ENCODE data around the gene UROC1. TPM values are rescaled to one million over a fixed set of nuclear protein-coding genes. Genes with fewer than 3 reads are reported as not detected.

UROC1 gene
- total and polyA plus RNA-seq, 8 donors: not detected

DNA sequence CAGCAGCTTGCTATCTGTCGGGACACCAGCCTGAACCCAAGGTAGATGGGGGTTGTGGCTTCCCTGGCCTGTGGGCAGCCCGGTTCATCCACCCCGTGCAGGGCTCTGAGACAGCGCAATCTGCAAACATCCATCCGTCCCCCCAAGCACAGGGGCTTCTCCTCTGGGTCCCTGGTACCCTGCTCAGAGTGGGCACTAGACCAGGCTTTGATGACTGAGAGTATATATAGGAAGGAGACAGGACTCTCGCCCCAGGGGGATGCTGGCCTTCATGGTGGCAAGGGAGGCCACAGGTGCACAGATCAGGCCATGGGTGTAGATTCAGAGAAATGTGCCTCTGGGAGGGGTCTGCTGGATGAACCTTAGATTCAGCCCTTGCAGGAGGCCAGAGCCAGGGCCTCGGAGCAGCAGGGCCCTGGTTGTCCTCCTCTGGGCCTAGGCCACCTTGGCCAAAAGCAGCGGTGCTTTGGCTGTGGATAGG, 82.6 kb downstream of the UROC1 start:
- peaks cover 37 to 73% (median 63%) of the 10 kb centered on the region in 4 donors for H3K36me3 ChIP-seq
- TF ChIP-seq, protein P1, sequence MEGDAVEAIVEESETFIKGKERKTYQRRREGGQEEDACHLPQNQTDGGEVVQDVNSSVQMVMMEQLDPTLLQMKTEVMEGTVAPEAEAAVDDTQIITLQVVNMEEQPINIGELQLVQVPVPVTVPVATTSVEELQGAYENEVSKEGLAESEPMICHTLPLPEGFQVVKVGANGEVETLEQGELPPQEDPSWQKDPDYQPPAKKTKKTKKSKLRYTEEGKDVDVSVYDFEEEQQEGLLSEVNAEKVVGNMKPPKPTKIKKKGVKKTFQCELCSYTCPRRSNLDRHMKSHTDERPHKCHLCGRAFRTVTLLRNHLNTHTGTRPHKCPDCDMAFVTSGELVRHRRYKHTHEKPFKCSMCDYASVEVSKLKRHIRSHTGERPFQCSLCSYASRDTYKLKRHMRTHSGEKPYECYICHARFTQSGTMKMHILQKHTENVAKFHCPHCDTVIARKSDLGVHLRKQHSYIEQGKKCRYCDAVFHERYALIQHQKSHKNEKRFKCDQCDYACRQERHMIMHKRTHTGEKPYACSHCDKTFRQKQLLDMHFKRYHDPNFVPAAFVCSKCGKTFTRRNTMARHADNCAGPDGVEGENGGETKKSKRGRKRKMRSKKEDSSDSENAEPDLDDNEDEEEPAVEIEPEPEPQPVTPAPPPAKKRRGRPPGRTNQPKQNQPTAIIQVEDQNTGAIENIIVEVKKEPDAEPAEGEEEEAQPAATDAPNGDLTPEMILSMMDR (IDR thresholded peaks at IDR 0.05): no peak
- TF ChIP-seq EP300 (IDR thresholded peaks at IDR 0.05) (no peak), POLR2AphosphoS5 (IDR thresholded peaks at IDR 0.05) (no peak), POLR2A (IDR thresholded peaks at IDR 0.05) (no peak)
- 88 to 94% (median 90%) methylated on average over 3 to 8 of the region's 8 CpGs for WGBS, 5 donors

DNA sequence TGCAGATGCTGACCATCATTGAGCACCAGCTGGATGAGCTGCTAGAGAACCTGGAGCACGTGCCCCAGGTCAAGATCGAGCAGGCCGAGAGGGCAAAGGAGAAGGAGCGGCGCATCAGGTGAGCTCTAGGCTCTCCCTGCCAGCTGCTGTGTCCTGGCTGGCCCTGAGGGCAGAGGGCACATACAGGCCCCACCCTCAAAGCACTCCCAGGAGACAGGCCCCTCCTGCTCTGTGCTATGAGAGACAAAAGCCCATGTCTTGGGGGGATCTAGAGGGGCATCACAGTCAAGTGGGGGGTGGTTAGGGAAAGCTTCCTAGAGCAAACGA, 83.3 kb downstream of the UROC1 start:
- peak in 1 of 2 donors; percentile 20 for DNase-seq
- 87 to 95% (median 90%) methylated on average over 2 to 6 of the region's 6 CpGs for WGBS, 5 donors
- Histone ChIP-seq H3K36me3 (peaks cover 29 to 66% (median 55%) of the 10 kb centered on the region in 4 donors), H3K9me3 (peaks cover 0 to 3% (median 0%) of the 10 kb centered on the region in 4 donors), H3K27me3 (no peaks in the 10 kb centered on the region), H3K27ac (no peak overlapping the region), H3K4me3 (no peak overlapping the region), H3K4me1 (no peaks in the 10 kb centered on the region)
- TF ChIP-seq EP300 (IDR thresholded peaks at IDR 0.05) (no peak), POLR2A (IDR thresholded peaks at IDR 0.05) (no peak)
- intact Hi-C loops (cut with DNase I; ENCODE audit: low total_unique reads): no loop called here

More for the DNA sequence above, 82.6 kb downstream of the UROC1 start:
- Histone ChIP-seq H3K4me3 (no peak overlapping the region), H3K4me1 (no peaks in the 10 kb centered on the region), H3K27me3 (no peaks in the 10 kb centered on the region), H3K9me3 (peaks cover 0 to 3% (median 0%) of the 10 kb centered on the region in 4 donors), H3K27ac (no peak overlapping the region)
- intact Hi-C loops (cut with DNase I; ENCODE audit: low total_unique reads): no loop called here
- peak in 1 of 2 donors; percentile 19 for DNase-seq

DNA sequence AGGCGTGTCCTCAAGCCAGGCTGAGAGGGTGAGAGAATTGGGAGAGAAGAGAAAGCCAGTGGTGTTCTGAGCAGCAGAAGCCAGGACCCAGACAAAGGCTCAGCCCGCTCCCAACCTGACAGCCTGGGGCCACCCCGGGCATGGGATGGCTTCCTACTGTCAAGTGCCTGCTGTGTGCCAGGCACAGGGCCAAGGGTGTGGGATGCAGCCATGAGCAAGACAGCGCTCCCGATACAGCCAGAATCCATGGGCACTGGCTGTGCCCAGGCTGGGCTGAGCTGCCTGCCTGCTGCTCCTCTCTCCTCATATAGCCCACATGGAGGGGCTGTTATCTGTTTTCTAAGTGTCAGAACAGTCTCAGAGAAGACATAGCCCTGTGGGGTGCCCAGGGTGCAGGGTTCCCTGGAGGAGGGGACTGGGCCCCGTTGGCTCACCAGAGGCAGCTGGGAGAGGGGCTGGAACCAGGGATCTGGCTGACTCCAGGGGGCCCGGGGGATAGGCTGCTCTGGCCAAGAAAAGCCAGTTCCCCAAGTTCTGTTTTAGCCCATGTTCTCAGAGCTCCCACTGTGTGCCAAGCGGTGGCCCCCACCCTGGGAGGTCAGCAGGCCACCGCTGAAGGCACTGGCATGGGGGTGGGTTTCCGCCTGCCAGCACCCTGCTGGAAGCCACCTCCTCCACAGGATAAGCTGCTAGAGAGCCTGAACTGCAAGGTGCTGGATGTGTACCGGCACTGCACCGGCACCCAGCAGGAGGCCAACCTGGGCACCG, 83.9 kb downstream of the UROC1 start:
- no peaks in the 10 kb centered on the region for H3K4me1 ChIP-seq
- peaks cover 27 to 60% (median 50%) of the 10 kb centered on the region in 4 donors for H3K36me3 ChIP-seq
- WGBS, 5 donors: 85 to 95% (median 93%) methylated on average over 10 to 13 of the region's 13 CpGs
- DNase-seq: peak in 1 of 2 donors; percentile 22
- no peaks in the 10 kb centered on the region for H3K27me3 ChIP-seq
- H3K4me3 ChIP-seq: no peak overlapping the region
- H3K27ac ChIP-seq: no peak overlapping the region
- intact Hi-C loops (cut with DNase I; ENCODE audit: low total_unique reads): no loop called here
- H3K9me3 ChIP-seq: peaks cover 0 to 3% (median 1%) of the 10 kb centered on the region in 4 donors
- TF ChIP-seq EP300 (IDR thresholded peaks at IDR 0.05) (no peak), POLR2AphosphoS5 (IDR thresholded peaks at IDR 0.05) (no peak), POLR2A (IDR thresholded peaks at IDR 0.05) (no peak)
- TF ChIP-seq, protein P1 (IDR thresholded peaks at IDR 0.05): no peak

DNA sequence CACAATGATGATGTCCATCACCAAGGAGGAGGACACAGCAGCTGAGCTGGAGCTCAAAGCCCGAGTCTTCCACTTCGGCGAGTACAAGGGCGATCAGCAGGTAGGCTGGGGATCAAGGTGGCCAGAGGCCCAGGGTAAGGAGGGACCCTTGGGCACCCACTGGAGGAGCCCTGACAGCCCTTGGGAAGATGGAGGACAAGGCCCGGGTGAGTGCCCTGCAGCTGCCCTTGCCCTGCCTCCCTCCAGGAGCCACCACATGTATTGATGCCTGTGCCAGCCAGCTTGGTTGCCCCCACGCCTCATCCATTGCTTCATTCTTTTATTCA, 84.5 kb downstream of the UROC1 start:
- Histone ChIP-seq H3K9me3 (peaks cover 0 to 6% (median 3%) of the 10 kb centered on the region in 4 donors), H3K36me3 (peaks cover 24 to 54% (median 44%) of the 10 kb centered on the region in 4 donors), H3K4me3 (no peak overlapping the region), H3K4me1 (no peaks in the 10 kb centered on the region), H3K27ac (no peak overlapping the region), H3K27me3 (no peaks in the 10 kb centered on the region)
- intact Hi-C loops (cut with DNase I; ENCODE audit: low total_unique reads): no loop called here
- peak in 1 of 2 donors; percentile 20 for DNase-seq
- TF ChIP-seq EP300 (IDR thresholded peaks at IDR 0.05) (no peak), POLR2AphosphoS5 (IDR thresholded peaks at IDR 0.05) (no peak), POLR2A (IDR thresholded peaks at IDR 0.05) (no peak)
- TF ChIP-seq, protein P1 (IDR thresholded peaks at IDR 0.05): no peak
- 96 to 99% (median 98%) methylated on average over 6 of the region's 6 CpGs for WGBS, 5 donors

Data from stomach (tissue), 9 donors.